HG03575 (cell line): ENCODE data around the gene ACTR1A.
"Not testable (repeated sequence)": the region's sequence is repeated elsewhere in the genome, so short reads cannot be mapped to it uniquely, and the experiment has no call there.

ENCODE experiments used
- ATAC-seq: cut with Tn5 transposase; IDR thresholded peaks from one replicate; pipeline ENCODE4 v1.9.1; 2021; ENCODE audit not compliant: unreplicated experiment, insufficient number of reproducible peaks, low FRiP score; ENCODE audit errors: extremely low read depth

Gene ACTR1A

GRCh38 chr10:102461187-102462054, 41.1 kb downstream of the ACTR1A start:
- no peak for ATAC-seq

DNA sequence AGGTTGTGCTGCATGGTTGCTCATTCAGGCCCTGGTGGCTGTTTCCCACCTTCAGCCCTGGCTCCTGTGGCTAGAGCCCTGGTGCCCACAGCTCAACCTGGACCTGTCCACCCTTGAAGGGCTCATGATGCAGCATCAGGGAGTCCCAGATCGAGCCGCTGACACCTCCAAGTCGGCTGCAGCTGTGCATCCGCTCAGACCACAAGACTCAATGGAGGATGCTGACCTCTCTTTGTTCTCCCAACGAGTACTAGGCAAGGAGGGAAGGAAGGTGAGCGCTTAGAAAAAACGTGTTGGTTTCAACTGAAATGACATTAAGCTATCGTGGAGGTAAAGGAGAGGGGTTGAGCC, 41.7 kb downstream of the ACTR1A start:
- no peak for ATAC-seq

GRCh38 chr10:102458656-102459055, 43.9 kb downstream of the ACTR1A start:
- no peak for ATAC-seq

GRCh38 chr10:102457591-102458150, 44.8 kb downstream of the ACTR1A start:
- ATAC-seq: no peak

DNA sequence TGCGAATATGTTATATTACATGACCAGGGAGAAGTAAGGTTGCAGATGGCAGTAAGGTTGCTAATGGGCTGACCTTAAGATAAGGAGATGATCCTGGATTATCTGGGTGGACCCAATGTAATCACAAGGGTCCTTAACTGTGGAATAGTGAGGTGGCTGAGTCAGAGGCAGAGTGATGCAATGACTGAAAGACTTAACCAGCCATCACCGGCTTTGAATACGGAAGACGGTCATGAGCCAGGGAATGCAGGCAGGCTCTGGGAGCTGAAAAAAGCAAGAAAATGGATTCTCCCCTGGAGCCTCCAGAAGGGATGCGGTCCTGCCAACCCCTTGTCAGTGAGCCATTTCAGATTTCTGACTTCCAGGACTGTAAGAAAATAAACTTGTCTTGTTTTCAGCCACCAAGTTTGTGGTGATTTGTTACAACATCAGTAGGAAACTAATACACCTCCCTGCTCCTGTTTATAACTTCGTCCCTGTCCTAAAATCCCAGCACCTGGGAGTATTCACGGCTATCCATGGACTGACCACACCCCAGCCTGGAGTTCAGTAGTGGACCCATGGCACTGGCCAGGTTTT, 46.5 kb downstream of the ACTR1A start:
- no peak for ATAC-seq

- not testable (repeated sequence) for ATAC-seq
These were observed 47.6 kb downstream of the ACTR1A start for GRCh38 chr10:102454662-102455487.

GRCh38 chr10:102453502-102453901, 49.0 kb downstream of the ACTR1A start:
- ATAC-seq: no peak

DNA sequence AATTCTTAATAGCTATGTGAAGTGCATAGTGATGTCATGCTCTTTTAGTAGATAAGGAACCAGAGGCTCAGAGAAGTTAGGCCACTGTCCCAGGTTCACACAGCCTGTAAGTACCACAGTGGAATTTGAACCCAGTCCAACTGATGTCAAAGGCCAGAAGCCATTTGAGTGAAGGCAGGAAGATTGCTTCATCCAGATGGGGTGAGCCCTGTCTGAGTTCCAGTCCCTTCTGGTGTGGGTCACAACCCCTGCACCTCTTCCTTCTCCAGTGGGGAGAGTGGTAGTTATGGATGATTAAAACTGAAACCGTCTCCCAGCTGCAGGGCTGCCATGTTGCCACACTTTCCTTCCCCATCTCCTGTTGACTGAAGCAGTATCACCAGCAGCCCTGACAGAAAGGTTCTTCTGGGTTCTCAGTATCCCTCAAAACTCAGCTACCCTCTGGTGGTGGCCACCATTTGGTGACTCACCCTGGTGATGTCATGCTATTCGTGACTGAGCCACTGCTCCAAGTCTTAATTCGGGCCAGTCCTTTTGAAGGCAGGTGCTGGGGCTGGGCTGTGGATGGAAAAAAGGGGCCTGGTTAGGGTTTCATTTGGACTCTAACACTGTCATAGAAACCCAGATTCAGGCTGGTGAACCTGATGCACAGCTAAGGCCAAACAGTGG, 49.7 kb downstream of the ACTR1A start:
- ATAC-seq: no peak

GRCh38 chr10:102451105-102451969, 51.2 kb downstream of the ACTR1A start, which contains the start of gene C10orf95:
TSS of gene C10orf95 (minus strand) at chr10:102451543. CDS start at chr10:102451093, 450 bp downstream.
- ATAC-seq: no peak

DNA sequence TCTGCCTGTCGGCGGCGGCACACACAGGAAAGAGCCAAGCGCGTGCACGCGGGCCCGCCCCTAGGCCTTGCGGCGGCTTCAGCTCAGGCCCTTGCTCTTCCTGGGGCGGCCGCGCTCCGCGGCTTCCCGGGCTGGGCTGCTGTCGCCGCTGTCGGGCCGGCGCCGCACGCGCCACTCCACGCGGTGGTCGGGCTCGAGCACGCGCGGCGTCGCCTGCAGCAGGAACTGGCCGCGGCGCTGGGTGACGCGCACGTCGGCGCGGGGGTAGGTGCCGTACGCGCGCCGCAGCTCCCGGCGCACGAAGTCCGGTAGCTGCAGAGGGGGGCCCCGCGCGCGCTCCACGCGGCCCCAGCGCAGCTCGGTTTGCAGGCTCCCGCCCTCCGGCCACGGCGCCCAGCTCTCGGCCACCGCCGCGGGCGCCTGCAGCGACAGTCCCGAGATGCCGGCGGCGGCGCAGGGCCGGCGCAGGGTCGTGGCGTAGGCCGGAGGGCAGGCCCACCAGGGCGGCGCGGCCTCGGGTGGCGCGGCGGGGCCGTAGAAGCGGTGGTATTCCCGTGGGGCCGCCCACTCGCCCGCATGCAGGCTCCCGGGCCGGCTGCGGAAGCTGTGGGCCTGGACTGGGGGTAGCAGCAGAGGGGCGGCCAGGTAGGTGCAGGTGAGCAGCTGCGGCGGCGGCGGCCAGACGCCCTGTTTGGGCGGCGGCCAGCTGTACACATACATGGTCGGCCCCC, 52.0 kb downstream of the ACTR1A start:
- no peak for ATAC-seq

DNA sequence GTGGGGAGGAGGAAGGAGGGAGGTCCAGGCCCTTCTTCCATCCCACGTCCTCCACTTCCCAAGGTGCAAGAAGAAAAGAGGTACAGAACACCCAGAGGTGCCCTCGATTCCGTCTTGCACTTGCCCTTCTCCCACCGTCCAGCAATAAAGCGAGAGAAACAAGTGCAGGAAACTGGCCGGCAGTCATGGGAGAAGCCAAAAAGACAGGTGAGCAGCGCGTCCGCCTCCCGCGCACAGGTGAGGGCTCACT, 52.5 kb downstream of the ACTR1A start:
- no peak for ATAC-seq

DNA sequence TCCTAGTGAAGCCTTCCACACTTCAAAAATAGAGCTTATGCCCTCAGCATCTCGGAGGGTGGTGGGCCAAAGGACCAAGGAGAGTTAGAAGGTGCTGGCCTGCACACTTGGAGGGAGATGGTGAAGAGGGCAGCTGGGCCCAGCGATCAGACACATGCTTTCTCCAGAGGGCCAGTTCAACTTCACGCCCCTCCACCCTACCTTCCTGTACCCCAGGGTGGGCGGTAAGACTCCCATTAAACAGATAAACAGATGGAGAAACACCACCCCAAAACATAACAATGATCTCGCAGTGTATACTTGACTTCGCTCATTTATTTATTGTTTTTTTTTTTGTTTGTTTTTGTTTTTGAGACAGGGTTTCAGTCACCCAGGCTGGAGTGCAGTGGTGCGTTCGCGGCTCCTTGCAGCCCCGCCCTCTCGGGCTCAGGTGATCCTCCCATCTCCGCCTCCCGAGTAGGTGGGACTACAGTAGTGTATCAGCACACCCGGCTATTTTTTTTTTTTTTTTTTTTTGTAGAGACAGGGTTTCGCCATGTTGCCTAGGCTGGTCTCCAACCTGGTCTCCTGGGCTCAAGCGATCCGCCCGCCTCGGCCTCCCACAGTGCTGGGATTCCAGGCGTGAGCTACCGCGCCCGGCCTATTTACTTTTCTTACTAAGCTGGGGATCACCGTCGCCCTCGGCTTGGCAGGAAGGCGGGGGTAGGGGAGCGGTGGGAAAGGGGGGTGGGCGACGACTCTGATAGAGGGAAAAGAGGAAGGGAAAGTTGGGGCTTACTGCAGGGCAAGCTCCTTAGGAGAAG, 53.0 kb downstream of the ACTR1A start:
- no peak for ATAC-seq

DNA sequence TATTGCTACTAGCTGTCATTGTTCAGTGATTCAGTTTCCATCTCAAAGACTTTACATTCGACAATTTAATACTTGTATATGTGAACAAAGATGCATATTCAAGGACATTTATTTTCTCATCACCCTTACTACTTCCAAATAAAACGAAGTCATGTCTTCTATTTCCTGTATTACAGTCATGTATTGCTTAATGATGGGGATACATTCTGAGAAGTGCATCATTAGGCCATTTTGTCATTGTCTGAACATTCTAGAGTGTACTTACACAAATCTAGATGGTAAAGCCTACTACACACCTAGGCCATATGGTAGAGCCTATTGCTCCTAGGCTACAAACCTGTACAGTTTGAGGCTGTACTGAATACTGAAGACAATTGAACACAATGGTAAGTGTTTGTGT, 57.7 kb downstream of the ACTR1A start:
- no peak for ATAC-seq

DNA sequence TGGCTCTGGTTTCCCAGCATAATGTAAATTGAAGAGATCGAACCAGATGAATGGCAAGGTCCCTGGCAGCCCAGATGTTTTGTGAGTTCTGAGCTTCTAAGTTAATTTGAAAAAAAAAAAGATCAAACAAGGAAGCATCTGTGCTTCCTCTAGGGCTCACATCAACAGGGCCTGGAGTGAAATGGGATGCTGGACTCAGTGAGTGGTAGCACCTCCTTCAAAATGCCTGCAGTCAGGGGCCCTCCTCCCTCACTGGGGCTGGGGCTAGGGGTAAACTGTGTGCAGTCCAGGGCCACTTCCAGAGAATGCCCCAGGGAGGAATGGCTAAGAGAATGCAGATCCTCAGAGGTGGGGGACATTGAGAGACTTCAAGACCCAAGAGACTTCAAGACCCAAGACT, 64.1 kb downstream of the ACTR1A start:
- ATAC-seq: no peak

- no peak for ATAC-seq
These were observed 65.0 kb downstream of the ACTR1A start for GRCh38 chr10:102437515-102437914.

GRCh38 chr10:102436312-102436711, 66.2 kb downstream of the ACTR1A start:
- ATAC-seq: no peak
